ENCODE data around the gene TP53I11. TPM values are rescaled to one million over a fixed set of nuclear protein-coding genes. Genes with fewer than 3 reads are reported as not detected.

Gene TP53I11
- total RNA-seq, 3 donors from 2014 or later (not counting 1 experiment from before 2014, with no cell fraction given), result 3.7 to 13.9 (median 9.2) TPM

GRCh38 chr11:44997566-44997965 lies 46.9 kb upstream of the TP53I11 start:
- no peaks in the 10 kb centered on the region for H3K36me3 Mint-ChIP-seq
- 82% methylated on average over 5 of the region's 5 CpGs for WGBS (ENCODE audit: insufficient coverage)
- H3K27ac ChIP-seq (ENCODE audit: low read length), result no peak overlapping the region
- DNase-seq (no peak), ATAC-seq (no peak)
- intact Hi-C loops (cut with micrococcal nuclease), result no loop called here
- no peak overlapping the region for H3K27ac Mint-ChIP-seq
- H3K36me3 ChIP-seq (ENCODE audit: control insufficient read depth, insufficient read depth, low read length), result no peaks in the 10 kb centered on the region
- H3K4me1 Mint-ChIP-seq, result peaks cover 5 to 10% of the 10 kb centered on the region in 2 donors
- TF ChIP-seq CTCF (IDR thresholded peaks at IDR 0.05), result no peak
- H3K27me3 Mint-ChIP-seq (ENCODE audit: low read depth in 2 of 2), result peaks cover 0 to 19% of the 10 kb centered on the region in 2 donors
- no peaks in the 10 kb centered on the region for H3K9me3 ChIP-seq (ENCODE audit: control insufficient read depth, insufficient read depth, low read length)
- no peaks in the 10 kb centered on the region for H3K27me3 ChIP-seq (ENCODE audit: control insufficient read depth, insufficient read depth, low read length)
- no peaks in the 10 kb centered on the region for H3K9me3 Mint-ChIP-seq
- no peak overlapping the region for H3K4me3 Mint-ChIP-seq
- H3K4me3 ChIP-seq (ENCODE audit: low read length), result no peak overlapping the region
- H3K4me1 ChIP-seq (ENCODE audit: control insufficient read depth, insufficient read depth, low read length), result peaks cover under 1% of the 10 kb centered on the region

GRCh38 chr11:44994753-44995152 lies 44.1 kb upstream of the TP53I11 start:
- DNase-seq (no peak), ATAC-seq (no peak)
- Mint-ChIP-seq H3K36me3 (no peaks in the 10 kb centered on the region), H3K4me3 (no peak overlapping the region), H3K9me3 (no peaks in the 10 kb centered on the region), H3K4me1 (peaks cover 7 to 19% of the 10 kb centered on the region in 2 donors), H3K27ac (no peak overlapping the region), H3K27me3 (ENCODE audit: low read depth in 2 of 2) (peaks cover 0 to 15% of the 10 kb centered on the region in 2 donors)
- H3K27ac ChIP-seq (ENCODE audit: low read length), result no peak overlapping the region
- H3K4me3 ChIP-seq (ENCODE audit: low read length), result no peak overlapping the region
- peaks cover 5% of the 10 kb centered on the region for H3K4me1 ChIP-seq (ENCODE audit: control insufficient read depth, insufficient read depth, low read length)
- H3K36me3 ChIP-seq (ENCODE audit: control insufficient read depth, insufficient read depth, low read length), result no peaks in the 10 kb centered on the region
- intact Hi-C loops (cut with micrococcal nuclease), result no loop called here
- WGBS (ENCODE audit: insufficient coverage), result 82% methylated on average over 4 of the region's 5 CpGs
- H3K27me3 ChIP-seq (ENCODE audit: control insufficient read depth, insufficient read depth, low read length), result no peaks in the 10 kb centered on the region
- no peak for TF ChIP-seq CTCF (IDR thresholded peaks at IDR 0.05)
- no peaks in the 10 kb centered on the region for H3K9me3 ChIP-seq (ENCODE audit: control insufficient read depth, insufficient read depth, low read length)

GRCh38 chr11:44993971-44994704 lies 43.5 kb upstream of the TP53I11 start:
- WGBS (ENCODE audit: insufficient coverage), result 87% methylated on average over 9 of the region's 10 CpGs
- DNase-seq (no peak), ATAC-seq (no peak)
- peaks cover 7 to 19% of the 10 kb centered on the region in 2 donors for H3K4me1 Mint-ChIP-seq
- Histone ChIP-seq H3K9me3 (ENCODE audit: control insufficient read depth, insufficient read depth, low read length) (no peaks in the 10 kb centered on the region), H3K4me1 (ENCODE audit: control insufficient read depth, insufficient read depth, low read length) (peaks cover 5% of the 10 kb centered on the region), H3K36me3 (ENCODE audit: control insufficient read depth, insufficient read depth, low read length) (no peaks in the 10 kb centered on the region), H3K27ac (ENCODE audit: low read length) (no peak overlapping the region), H3K4me3 (ENCODE audit: low read length) (no peak overlapping the region), H3K27me3 (ENCODE audit: control insufficient read depth, insufficient read depth, low read length) (no peaks in the 10 kb centered on the region)
- peaks cover 0 to 15% of the 10 kb centered on the region in 2 donors for H3K27me3 Mint-ChIP-seq (ENCODE audit: low read depth in 2 of 2)
- no peaks in the 10 kb centered on the region for H3K9me3 Mint-ChIP-seq
- no peak overlapping the region for H3K4me3 Mint-ChIP-seq
- no peak for TF ChIP-seq CTCF (IDR thresholded peaks at IDR 0.05)
- intact Hi-C loops (cut with micrococcal nuclease), result no loop called here
- H3K36me3 Mint-ChIP-seq, result no peaks in the 10 kb centered on the region
- H3K27ac Mint-ChIP-seq, result no peak overlapping the region

- Histone ChIP-seq H3K36me3 (ENCODE audit: control insufficient read depth, insufficient read depth, low read length) (no peaks in the 10 kb centered on the region), H3K9me3 (ENCODE audit: control insufficient read depth, insufficient read depth, low read length) (no peaks in the 10 kb centered on the region), H3K27me3 (ENCODE audit: control insufficient read depth, insufficient read depth, low read length) (no peaks in the 10 kb centered on the region), H3K4me3 (ENCODE audit: low read length) (no peak overlapping the region), H3K27ac (ENCODE audit: low read length) (no peak overlapping the region), H3K4me1 (ENCODE audit: control insufficient read depth, insufficient read depth, low read length) (peaks cover 5% of the 10 kb centered on the region)
- no peaks in the 10 kb centered on the region for H3K36me3 Mint-ChIP-seq
- ATAC-seq (no peak), DNase-seq (no peak)
- H3K27ac Mint-ChIP-seq, result no peak overlapping the region
- intact Hi-C loops (cut with micrococcal nuclease), result no loop called here
- no peaks in the 10 kb centered on the region for H3K9me3 Mint-ChIP-seq
- no peak overlapping the region for H3K4me3 Mint-ChIP-seq
- no peak for TF ChIP-seq CTCF (IDR thresholded peaks at IDR 0.05)
- 56% methylated on average over 4 of the region's 4 CpGs for WGBS (ENCODE audit: insufficient coverage)
- peaks cover 0 to 15% of the 10 kb centered on the region in 2 donors for H3K27me3 Mint-ChIP-seq (ENCODE audit: low read depth in 2 of 2)
- peaks cover 7 to 19% of the 10 kb centered on the region in 2 donors for H3K4me1 Mint-ChIP-seq
Observed at GRCh38 chr11:44992774-44993173, 42.1 kb upstream of the TP53I11 start.

All from natural killer cell (primary cell).